GM12872 (cell line): Measurements from ENCODE around the gene PDE1C.

Source experiments
- TF ChIP-seq, protein P1 (sequence below): IDR thresholded peaks from 3 replicates; pipeline ENCODE4 v1.5.1; 2011; ENCODE audit warnings: low read depth, mild to moderate bottlenecking, low read length, moderate library complexity; ENCODE audit not compliant: insufficient read depth

Gene PDE1C

DNA sequence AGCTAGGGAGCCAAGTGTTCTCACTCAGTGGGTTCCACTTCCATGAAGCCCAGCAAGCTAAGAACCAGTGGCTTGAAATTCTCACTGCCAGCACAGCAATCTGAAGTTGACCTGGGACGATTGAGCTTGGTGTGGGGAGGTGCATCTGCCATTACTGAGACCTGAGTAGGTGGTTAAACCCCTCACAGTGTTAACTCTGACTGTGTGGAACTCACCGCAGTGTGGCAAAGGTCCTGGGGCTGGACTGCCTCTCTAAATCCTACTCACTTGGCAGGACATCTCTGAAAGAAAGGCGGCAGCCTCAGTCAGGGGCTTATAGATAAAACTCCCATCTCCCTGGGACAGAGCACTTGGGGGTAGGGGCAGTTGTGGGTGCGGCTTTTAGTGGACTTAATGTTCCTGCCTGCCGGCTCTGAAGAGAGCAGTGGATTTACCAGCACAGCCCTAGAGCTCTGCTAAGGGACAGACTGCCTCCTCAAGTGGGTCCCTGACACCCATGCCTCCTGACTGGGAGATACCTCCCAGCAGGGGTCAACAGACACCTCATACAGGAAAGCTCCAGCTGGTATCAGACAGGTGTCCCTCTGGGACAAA lies 143.1 kb downstream of the PDE1C start:
- TF ChIP-seq, protein P1, sequence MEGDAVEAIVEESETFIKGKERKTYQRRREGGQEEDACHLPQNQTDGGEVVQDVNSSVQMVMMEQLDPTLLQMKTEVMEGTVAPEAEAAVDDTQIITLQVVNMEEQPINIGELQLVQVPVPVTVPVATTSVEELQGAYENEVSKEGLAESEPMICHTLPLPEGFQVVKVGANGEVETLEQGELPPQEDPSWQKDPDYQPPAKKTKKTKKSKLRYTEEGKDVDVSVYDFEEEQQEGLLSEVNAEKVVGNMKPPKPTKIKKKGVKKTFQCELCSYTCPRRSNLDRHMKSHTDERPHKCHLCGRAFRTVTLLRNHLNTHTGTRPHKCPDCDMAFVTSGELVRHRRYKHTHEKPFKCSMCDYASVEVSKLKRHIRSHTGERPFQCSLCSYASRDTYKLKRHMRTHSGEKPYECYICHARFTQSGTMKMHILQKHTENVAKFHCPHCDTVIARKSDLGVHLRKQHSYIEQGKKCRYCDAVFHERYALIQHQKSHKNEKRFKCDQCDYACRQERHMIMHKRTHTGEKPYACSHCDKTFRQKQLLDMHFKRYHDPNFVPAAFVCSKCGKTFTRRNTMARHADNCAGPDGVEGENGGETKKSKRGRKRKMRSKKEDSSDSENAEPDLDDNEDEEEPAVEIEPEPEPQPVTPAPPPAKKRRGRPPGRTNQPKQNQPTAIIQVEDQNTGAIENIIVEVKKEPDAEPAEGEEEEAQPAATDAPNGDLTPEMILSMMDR = no peak

DNA sequence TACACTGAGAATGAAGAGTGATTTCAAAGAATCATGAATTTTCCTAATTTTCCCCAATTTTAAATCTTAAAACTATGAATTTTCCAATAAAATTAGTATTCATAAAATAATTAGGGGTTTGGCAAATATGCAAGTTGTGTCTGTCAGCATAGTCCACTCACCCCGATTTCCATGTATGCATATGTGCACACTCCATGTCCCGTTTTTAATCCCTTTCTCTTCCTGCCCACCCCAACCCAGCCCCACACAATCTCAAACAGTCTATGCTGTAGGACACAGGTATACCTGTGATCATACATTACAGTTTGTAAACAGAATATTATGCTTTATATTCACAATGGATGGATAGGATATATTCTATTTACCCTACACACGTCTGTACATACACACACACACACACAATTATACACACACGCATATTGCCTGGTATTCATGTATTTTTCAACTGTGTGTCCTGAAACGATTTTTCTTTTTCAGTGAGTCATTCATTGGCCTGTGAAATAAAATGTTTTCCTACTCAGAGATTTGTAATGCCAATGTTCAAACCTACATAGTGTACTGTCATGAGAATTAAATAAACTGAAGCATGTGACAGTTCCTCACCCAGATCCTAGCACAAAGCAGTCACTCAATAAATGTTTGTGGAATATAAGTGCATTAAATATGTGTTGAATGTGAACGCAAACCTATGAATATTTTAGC lies 144.3 kb downstream of the PDE1C start:
- TF ChIP-seq, protein P1 = no peak

DNA sequence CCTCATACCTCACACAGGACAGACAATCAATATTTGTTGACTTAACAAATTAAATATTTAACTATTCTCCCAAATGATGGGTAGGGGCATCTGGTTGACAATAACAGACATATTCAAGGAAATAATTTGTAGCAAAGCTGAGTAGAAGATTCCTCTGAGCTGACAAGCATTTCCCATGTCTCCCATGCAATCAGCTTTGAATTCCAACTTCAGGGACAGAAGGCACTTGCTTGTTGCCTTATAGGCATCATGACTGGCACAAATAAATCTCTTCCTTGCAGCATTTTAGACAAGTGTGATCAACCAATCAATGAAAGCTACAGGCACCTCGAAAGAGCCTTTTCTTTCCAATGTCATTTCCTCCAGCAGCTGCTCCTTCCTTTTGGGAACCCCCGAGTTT lies 146.0 kb downstream of the PDE1C start:
- TF ChIP-seq, protein P1 = no peak

DNA sequence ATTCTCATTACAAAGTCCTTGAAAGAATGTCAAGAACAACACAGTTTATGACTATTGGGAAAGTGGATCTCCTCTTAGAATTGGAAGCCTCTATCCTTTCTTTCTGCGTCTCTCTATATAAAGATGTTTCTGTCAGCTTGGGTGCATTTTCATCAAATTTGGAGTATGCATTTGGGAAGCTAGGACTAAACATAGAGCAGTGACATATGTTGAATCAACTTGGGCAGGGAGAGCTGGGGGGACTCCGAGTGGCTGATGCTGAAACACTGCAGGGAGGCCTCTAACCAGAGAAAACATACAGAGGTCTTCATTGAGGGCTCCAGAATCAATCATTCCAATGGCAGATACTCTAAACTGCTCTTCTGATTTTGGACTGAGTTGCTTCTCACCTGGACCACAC lies 147.4 kb downstream of the PDE1C start:
- TF ChIP-seq, protein P1 = no peak

DNA sequence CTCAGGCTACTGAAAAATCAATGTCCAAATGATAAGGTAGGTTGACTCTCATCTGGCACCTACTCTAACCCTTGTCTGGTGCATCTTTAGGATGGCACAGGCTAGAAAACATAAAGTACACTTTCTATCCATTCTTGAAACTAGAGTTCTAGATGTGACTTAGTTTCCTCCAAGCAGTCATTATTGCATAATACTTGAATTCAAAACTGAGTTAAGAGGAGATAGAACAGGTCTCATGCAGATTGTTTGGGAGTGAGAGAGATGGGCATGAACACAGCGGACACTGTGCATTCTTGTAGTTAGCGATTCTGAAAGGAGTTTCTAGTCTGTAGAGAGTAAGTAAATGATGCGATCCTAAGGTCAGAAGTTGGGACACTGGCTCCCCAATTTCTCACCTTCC lies 149.2 kb downstream of the PDE1C start:
- TF ChIP-seq, protein P1 = no peak

DNA sequence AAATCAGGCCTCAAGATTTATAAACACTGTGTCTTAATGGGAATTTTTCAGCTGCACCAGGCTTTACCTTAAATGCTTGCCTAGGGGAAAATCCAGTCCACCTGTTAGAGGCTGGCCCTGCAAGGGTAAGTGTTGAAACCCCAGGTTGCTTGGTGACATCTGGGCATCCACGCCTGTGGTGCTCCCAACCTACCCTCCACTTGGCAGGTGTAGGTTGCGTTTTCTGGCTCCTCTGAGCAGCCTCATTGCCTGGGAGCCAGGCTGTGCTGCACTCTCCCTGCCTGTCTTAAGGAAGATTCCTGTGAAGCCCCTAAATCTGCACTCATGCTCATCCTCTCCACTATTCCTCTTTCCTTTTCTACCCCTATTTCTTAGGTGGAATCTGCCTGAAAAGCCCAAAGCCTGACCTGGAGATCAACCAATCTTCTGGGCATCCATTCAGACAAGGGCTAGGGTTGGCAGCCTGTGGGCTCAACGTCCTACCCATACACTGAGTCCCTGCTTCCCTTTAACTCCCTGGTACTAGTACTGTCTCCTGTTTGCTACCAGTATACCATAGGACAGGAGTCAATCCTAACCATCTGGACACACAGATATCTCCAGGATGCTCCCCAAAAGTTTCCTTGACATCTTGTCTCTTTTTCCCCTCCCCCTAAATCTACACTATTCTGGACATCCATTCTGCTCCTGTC lies 150.4 kb downstream of the PDE1C start:
- TF ChIP-seq, protein P1 = no peak

DNA sequence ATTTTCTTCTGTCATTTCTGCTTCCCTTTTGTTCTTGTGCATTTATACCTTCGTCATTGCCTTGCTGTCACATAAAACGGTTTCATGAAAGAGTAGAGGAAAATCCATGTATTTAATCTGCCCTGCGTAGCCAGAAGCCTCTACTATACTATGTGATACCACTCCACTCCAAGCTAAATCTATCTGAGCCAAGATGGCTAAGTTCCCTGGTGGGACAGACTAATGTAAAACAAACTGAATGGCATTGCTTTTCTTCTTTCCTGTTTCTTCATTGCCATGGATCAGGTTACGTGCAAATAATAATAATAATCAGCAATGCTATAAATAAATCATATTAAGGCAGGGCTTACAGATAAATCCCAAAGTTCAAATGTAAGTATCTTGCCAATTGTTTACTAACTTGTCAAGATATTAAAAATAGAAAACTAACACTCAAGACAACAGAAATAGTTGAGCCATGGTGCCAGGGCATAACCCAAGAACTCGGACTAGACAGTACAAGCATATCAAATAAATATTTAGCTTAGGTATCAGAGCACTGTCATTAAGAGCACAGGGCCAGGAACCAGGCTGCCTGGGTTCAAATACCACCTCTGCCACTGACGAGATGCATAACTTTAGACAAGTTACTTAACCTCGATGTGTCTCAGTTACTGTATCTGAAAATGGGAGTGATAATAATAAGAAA lies 151.4 kb downstream of the PDE1C start:
- TF ChIP-seq, protein P1 = no peak
